ENCODE measurements around the gene C11orf42. TPM values are rescaled to one million over a fixed set of nuclear protein-coding genes. Genes with fewer than 3 reads are reported as not detected.

The C11orf42 gene
- total RNA-seq, 1 donor from 2014 or later, result not detected

- Mint-ChIP-seq H3K4me3 (ENCODE audit: unreplicated experiment) (no peak overlapping the region), H3K27ac (ENCODE audit: unreplicated experiment) (no peak overlapping the region), H3K36me3 (ENCODE audit: unreplicated experiment) (peaks cover 6% of the 10 kb centered on the region), H3K4me1 (ENCODE audit: low read depth, unreplicated experiment) (no peaks in the 10 kb centered on the region), H3K9me3 (ENCODE audit: unreplicated experiment) (no peaks in the 10 kb centered on the region), H3K27me3 (ENCODE audit: unreplicated experiment) (peaks cover 2% of the 10 kb centered on the region)
- no peak for DNase-seq
- TF ChIP-seq, protein P1, sequence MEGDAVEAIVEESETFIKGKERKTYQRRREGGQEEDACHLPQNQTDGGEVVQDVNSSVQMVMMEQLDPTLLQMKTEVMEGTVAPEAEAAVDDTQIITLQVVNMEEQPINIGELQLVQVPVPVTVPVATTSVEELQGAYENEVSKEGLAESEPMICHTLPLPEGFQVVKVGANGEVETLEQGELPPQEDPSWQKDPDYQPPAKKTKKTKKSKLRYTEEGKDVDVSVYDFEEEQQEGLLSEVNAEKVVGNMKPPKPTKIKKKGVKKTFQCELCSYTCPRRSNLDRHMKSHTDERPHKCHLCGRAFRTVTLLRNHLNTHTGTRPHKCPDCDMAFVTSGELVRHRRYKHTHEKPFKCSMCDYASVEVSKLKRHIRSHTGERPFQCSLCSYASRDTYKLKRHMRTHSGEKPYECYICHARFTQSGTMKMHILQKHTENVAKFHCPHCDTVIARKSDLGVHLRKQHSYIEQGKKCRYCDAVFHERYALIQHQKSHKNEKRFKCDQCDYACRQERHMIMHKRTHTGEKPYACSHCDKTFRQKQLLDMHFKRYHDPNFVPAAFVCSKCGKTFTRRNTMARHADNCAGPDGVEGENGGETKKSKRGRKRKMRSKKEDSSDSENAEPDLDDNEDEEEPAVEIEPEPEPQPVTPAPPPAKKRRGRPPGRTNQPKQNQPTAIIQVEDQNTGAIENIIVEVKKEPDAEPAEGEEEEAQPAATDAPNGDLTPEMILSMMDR (IDR thresholded peaks at IDR 0.05; ENCODE audit: partially characterized antibody, unreplicated experiment), result no peak
Observed at GRCh38 chr11:6209801-6210200, 4.4 kb downstream of the C11orf42 start.

- H3K9me3 Mint-ChIP-seq (ENCODE audit: unreplicated experiment), result no peaks in the 10 kb centered on the region
Observed at GRCh38 chr11:6210274-6210955, 5.1 kb downstream of the C11orf42 start.

DNA sequence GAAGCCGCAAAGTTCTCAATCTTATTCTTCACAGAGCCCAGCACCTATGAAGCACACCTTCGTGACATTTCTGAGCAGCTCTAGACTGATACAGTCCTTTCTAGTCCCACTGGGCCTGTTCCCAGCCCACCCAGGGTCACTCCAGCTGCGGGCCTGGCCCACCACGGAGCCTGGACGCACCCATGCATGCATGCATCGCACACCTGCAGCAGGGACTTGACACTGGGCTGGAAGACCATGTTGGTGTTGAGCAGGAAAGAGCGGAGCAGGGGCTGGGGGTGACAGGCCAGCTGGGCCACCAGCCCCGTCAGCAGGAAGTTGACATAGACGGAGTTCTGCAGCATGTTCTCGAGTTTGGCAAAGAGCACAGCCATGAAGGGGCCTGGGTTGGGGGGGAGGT lies 9.2 kb downstream of the C11orf42 start:
- Mint-ChIP-seq H3K36me3 (ENCODE audit: unreplicated experiment) (peaks cover 4% of the 10 kb centered on the region), H3K27ac (ENCODE audit: unreplicated experiment) (no peak overlapping the region), H3K27me3 (ENCODE audit: unreplicated experiment) (no peaks in the 10 kb centered on the region), H3K4me3 (ENCODE audit: unreplicated experiment) (no peak overlapping the region), H3K4me1 (ENCODE audit: low read depth, unreplicated experiment) (no peaks in the 10 kb centered on the region), H3K9me3 (ENCODE audit: unreplicated experiment) (no peaks in the 10 kb centered on the region)
- TF ChIP-seq, protein P1 (IDR thresholded peaks at IDR 0.05; ENCODE audit: partially characterized antibody, unreplicated experiment), result no peak
- DNase-seq, result no peak

More at GRCh38 chr11:6210274-6210955, 5.1 kb downstream of the C11orf42 start:
- no peak overlapping the region for H3K27ac Mint-ChIP-seq (ENCODE audit: unreplicated experiment)
- H3K4me1 Mint-ChIP-seq (ENCODE audit: low read depth, unreplicated experiment), result no peaks in the 10 kb centered on the region
- H3K27me3 Mint-ChIP-seq (ENCODE audit: unreplicated experiment), result peaks cover 2% of the 10 kb centered on the region
- TF ChIP-seq, protein P1 (IDR thresholded peaks at IDR 0.05; ENCODE audit: partially characterized antibody, unreplicated experiment), result no peak
- DNase-seq, result no peak
- H3K36me3 Mint-ChIP-seq (ENCODE audit: unreplicated experiment), result peaks cover 6% of the 10 kb centered on the region
- H3K4me3 Mint-ChIP-seq (ENCODE audit: unreplicated experiment), result no peak overlapping the region

- TF ChIP-seq, protein P1 (IDR thresholded peaks at IDR 0.05; ENCODE audit: partially characterized antibody, unreplicated experiment), result no peak
- DNase-seq, result no peak
- Mint-ChIP-seq H3K4me3 (ENCODE audit: unreplicated experiment) (no peak overlapping the region), H3K27me3 (ENCODE audit: unreplicated experiment) (no peaks in the 10 kb centered on the region), H3K36me3 (ENCODE audit: unreplicated experiment) (peaks cover 3% of the 10 kb centered on the region), H3K9me3 (ENCODE audit: unreplicated experiment) (no peaks in the 10 kb centered on the region), H3K27ac (ENCODE audit: unreplicated experiment) (no peak overlapping the region), H3K4me1 (ENCODE audit: low read depth, unreplicated experiment) (no peaks in the 10 kb centered on the region)
Observed at GRCh38 chr11:6216501-6216900, 11.1 kb downstream of the C11orf42 start.

DNA sequence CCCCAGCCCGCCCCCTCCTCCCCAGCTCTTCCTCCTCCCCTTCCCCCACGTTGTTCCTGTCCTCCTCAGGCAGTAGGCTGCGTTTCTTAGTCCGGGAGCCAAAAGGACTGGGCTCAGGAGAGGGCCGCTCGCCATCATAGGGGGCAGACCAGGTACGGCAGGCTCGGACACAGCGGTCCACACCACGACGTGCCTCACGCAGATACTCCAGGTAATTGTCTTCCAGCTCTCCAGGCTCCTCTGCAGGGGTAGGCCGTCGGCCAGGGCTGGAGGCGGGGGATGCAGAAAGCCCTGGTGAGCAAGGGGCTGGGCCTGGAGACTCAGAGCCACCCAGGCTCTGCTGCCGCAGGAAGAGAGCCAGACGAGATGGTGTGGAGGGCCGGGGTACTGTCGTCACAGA lies 12.4 kb downstream of the C11orf42 start:
- TF ChIP-seq, protein P1 (IDR thresholded peaks at IDR 0.05; ENCODE audit: partially characterized antibody, unreplicated experiment), result no peak
- H3K27me3 Mint-ChIP-seq (ENCODE audit: unreplicated experiment), result no peaks in the 10 kb centered on the region
- no peak overlapping the region for H3K4me3 Mint-ChIP-seq (ENCODE audit: unreplicated experiment)
- H3K27ac Mint-ChIP-seq (ENCODE audit: unreplicated experiment), result no peak overlapping the region
- no peak for DNase-seq
- H3K36me3 Mint-ChIP-seq (ENCODE audit: unreplicated experiment), result peaks cover 3% of the 10 kb centered on the region
- no peaks in the 10 kb centered on the region for H3K4me1 Mint-ChIP-seq (ENCODE audit: low read depth, unreplicated experiment)
- no peaks in the 10 kb centered on the region for H3K9me3 Mint-ChIP-seq (ENCODE audit: unreplicated experiment)

All from glutamatergic neuron (in vitro differentiated cells).